HepG2 (cell line): ENCODE measurements around the gene DCAKD. TPM values are rescaled to one million over a fixed set of nuclear protein-coding genes. Genes with fewer than 3 reads are reported as not detected.
A peak's percentile ranks its signal among the peaks of the same experiment; 100 is the strongest.

Experiments
- MAZ ChIP-seq, 2 experiments: sonication (generic) in 1 of 2; formaldehyde crosslinking in 1 of 2; IDR thresholded peaks; 2 replicates each; pipeline versions ENCODE4 v1.5.0 to v1.6.1; 2012 to 2020; ENCODE audit warnings: low read depth in 2 of 2, mild to moderate bottlenecking in 2 of 2, borderline replicate concordance in 1 of 2, improper control_type of control experiment in 1 of 2, low read length in 1 of 2, missing genetic modification reagents in 1 of 2, moderate library complexity in 1 of 2
- MYC ChIP-seq: sonication (generic); formaldehyde crosslinking; IDR thresholded peaks from 2 replicates; pipeline ENCODE4 v1.9.0; 2021; ENCODE audit warnings: missing genetic modification reagents, borderline replicate concordance
- NFKB2 ChIP-seq: sonication (generic); formaldehyde crosslinking; IDR thresholded peaks from 2 replicates; pipeline ENCODE4 v1.4.0; 2020; ENCODE audit warnings: missing genetic modification reagents, borderline replicate concordance
- NR2F1 ChIP-seq, 2 experiments: fragments of 450-650 bp in 1 of 2; formaldehyde crosslinking in 1 of 2; IDR thresholded peaks; 2 replicates each; pipeline versions ENCODE4 v1.5.0 to v1.6.1; 2016 to 2020; ENCODE audit warnings: mild to moderate bottlenecking in 1 of 2, missing compliant biosample characterization in 1 of 2, missing genetic modification reagents in 1 of 2, moderate library complexity in 1 of 2
- POLR2A ChIP-seq, 2 experiments: IDR thresholded peaks; 2 replicates each; pipeline ENCODE4 v1.6.1; 2011; ENCODE audit warnings: low read depth in 2 of 2, low read length in 2 of 2, mild to moderate bottlenecking in 1 of 2, moderate library complexity in 1 of 2; ENCODE audit not compliant: insufficient read depth in 1 of 2
- POLR2AphosphoS2 ChIP-seq: IDR thresholded peaks from 2 replicates; pipeline ENCODE4 v1.6.1; 2011; ENCODE audit warnings: low read depth, low read length, improper control_type of control experiment
- PTBP1 ChIP-seq: fragments of 200-400 bp; formaldehyde crosslinking; IDR thresholded peaks from 2 replicates; pipeline ENCODE4 v1.6.1; 2018; ENCODE audit warnings: low read length, low read depth; ENCODE audit not compliant: poor library complexity, severe bottlenecking
- STAT5B ChIP-seq: sonication (generic); formaldehyde crosslinking; IDR thresholded peaks from 2 replicates; pipeline ENCODE4 v1.4.0; 2020; ENCODE audit warnings: missing genetic modification reagents
- WIZ ChIP-seq: sonication (generic); formaldehyde crosslinking; IDR thresholded peaks from 2 replicates; pipeline ENCODE4 v1.5.1; 2020; ENCODE audit warnings: mild to moderate bottlenecking, missing genetic modification reagents
- ZNF12 ChIP-seq: sonication (generic); formaldehyde crosslinking; IDR thresholded peaks from 2 replicates; pipeline ENCODE4 v1.5.0; 2020; ENCODE audit warnings: missing genetic modification reagents
- ZNF138 ChIP-seq: sonication (generic); formaldehyde crosslinking; IDR thresholded peaks from 2 replicates; pipeline ENCODE4 v1.5.0; 2020; ENCODE audit warnings: mild to moderate bottlenecking, low read depth, missing genetic modification reagents
- ZNF564 ChIP-seq: sonication (generic); formaldehyde crosslinking; IDR thresholded peaks from 2 replicates; pipeline ENCODE4 v1.8.1; 2023; ENCODE audit warnings: mild to moderate bottlenecking, missing genetic modification reagents
- ZNF639 ChIP-seq: conservative IDR thresholded peaks from 2 replicates; pipeline ENCODE4 v1.6.1; 2018; ENCODE audit warnings: missing genetic modification reagents
- ZNF646 ChIP-seq: sonication (generic); formaldehyde crosslinking; IDR thresholded peaks from 2 replicates; pipeline ENCODE4 v1.9.0; 2021; ENCODE audit warnings: mild to moderate bottlenecking, missing genetic modification reagents
- ZNF776 ChIP-seq: sonication (generic); formaldehyde crosslinking; IDR thresholded peaks from 2 replicates; pipeline ENCODE4 v1.4.0; 2020; ENCODE audit warnings: mild to moderate bottlenecking, missing genetic modification reagents
- polyA plus RNA-seq, 8 experiments: library from polyadenylated mRNA; depleted of rRNA in 3 of 8; stranded (reverse) in 7 of 8; unstranded in 1 of 8; fragments of >200 nt; fragmentation: Illumina TruSeq in 4 of 8; extraction: Trizol in 4 of 8; gene quantifications; 2 replicates each; pipeline versions ENCODE4 v1.2.1 to v1.2.3, GENCODE V29; 2011 to 2016; ENCODE audit warnings: low read depth in 4 of 8, missing spikeins in 1 of 8, mixed read lengths in 1 of 8; ENCODE audit not compliant: insufficient read depth in 1 of 8
- total RNA-seq, 5 experiments: library from RNA; depleted of rRNA; stranded (reverse); fragments of >200 nt; fragmentation: Illumina TruSeq; extraction: Trizol; gene quantifications; 2 replicates each; pipeline ENCODE4 v1.2.3, GENCODE V29; 2016; ENCODE audit warnings: low read depth in 1 of 5
- TF ChIP-seq, protein P1 (sequence below), 2 experiments: IDR thresholded peaks; 2 replicates each; pipeline ENCODE4 v1.6.1; 2011 to 2012; ENCODE audit warnings: low read length in 2 of 2, borderline replicate concordance in 1 of 2, low read depth in 1 of 2, mild to moderate bottlenecking in 1 of 2, moderate library complexity in 1 of 2

Gene DCAKD
- total and polyA plus RNA-seq, 2 of the 13 experiments (the other 11 are each of a cell fraction or from before 2014, with no cell fraction given), result 25.9 to 29.2 TPM

- TF ChIP-seq ZNF646 (CRISPR knock-in tag) (no peak), POLR2A (IDR thresholded peaks at IDR 0.05; ENCODE audit: insufficient read depth in 1 of 2, low read depth in 2 of 2, low read length in 2 of 2) (peak; percentile 91 to 96), STAT5B (CRISPR knock-in tag) (no peak), NR2F1 (CRISPR knock-in tag; IDR thresholded peaks at IDR 0.05) (0 out of 4 replicates have a peak, but pooled peaks of 1 of the 2 experiments have one; percentile 33), NFKB2 (CRISPR knock-in tag) (peak; percentile 81), ZNF639 (CRISPR knock-in tag) (peak; percentile 91), ZNF776 (CRISPR knock-in tag) (0 out of 2 replicates have a peak, but pooled peaks have one; percentile 37), POLR2AphosphoS2 (peak; percentile 96), ZNF12 (CRISPR knock-in tag) (peak; percentile 61; the same call in 1 of the 2 replicates), MAZ (IDR thresholded peaks at IDR 0.05; ENCODE audit: borderline replicate concordance, low read depth, low read length) (peak; percentile 76), MAZ (CRISPR knock-in tag; IDR thresholded peaks at IDR 0.05; ENCODE audit: low read depth) (peak; percentile 82), WIZ (CRISPR knock-in tag) (peak; percentile 71; the same call in 1 of the 2 replicates), ZNF138 (CRISPR knock-in tag) (no peak), MYC (CRISPR knock-in tag) (peak; percentile 96), PTBP1 (peak; percentile 21), ZNF564 (peak; percentile 76; the same call in 1 of the 2 replicates)
- TF ChIP-seq, protein P1, sequence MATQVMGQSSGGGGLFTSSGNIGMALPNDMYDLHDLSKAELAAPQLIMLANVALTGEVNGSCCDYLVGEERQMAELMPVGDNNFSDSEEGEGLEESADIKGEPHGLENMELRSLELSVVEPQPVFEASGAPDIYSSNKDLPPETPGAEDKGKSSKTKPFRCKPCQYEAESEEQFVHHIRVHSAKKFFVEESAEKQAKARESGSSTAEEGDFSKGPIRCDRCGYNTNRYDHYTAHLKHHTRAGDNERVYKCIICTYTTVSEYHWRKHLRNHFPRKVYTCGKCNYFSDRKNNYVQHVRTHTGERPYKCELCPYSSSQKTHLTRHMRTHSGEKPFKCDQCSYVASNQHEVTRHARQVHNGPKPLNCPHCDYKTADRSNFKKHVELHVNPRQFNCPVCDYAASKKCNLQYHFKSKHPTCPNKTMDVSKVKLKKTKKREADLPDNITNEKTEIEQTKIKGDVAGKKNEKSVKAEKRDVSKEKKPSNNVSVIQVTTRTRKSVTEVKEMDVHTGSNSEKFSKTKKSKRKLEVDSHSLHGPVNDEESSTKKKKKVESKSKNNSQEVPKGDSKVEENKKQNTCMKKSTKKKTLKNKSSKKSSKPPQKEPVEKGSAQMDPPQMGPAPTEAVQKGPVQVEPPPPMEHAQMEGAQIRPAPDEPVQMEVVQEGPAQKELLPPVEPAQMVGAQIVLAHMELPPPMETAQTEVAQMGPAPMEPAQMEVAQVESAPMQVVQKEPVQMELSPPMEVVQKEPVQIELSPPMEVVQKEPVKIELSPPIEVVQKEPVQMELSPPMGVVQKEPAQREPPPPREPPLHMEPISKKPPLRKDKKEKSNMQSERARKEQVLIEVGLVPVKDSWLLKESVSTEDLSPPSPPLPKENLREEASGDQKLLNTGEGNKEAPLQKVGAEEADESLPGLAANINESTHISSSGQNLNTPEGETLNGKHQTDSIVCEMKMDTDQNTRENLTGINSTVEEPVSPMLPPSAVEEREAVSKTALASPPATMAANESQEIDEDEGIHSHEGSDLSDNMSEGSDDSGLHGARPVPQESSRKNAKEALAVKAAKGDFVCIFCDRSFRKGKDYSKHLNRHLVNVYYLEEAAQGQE (IDR thresholded peaks at IDR 0.05; ENCODE audit: borderline replicate concordance in 1 of 2, low read depth in 1 of 2, low read length in 2 of 2), result peak in 1 of 2 experiments; percentile 65; a peak in 1 of 4 replicates
These were observed 9.6 kb upstream of the DCAKD start, which contains the start of gene NMT1 (continued) for GRCh38 chr17:45060797-45061605.
